HG03469 (cell line): Measurements from ENCODE around the gene ACACA.
"Not testable (repeated sequence)": the region's sequence is repeated elsewhere in the genome, so short reads cannot be mapped to it uniquely, and the experiment has no call there.

Source experiments
- ATAC-seq: cut with Tn5 transposase; IDR thresholded peaks from one replicate; pipeline ENCODE4 v1.9.1; 2021; ENCODE audit warnings: mild to moderate bottlenecking, moderate library complexity, moderate number of reproducible peaks; ENCODE audit not compliant: unreplicated experiment

ACACA gene

GRCh38 chr17:37188157-37188556, 218.5 kb downstream of the ACACA start:
- no peak for ATAC-seq

GRCh38 chr17:37187262-37187661, 219.4 kb downstream of the ACACA start:
- no peak for ATAC-seq

- ATAC-seq, result no peak
Measured at GRCh38 chr17:37182786-37183465, 223.7 kb downstream of the ACACA start.

GRCh38 chr17:37180376-37180775, 226.3 kb downstream of the ACACA start:
- ATAC-seq, result no peak

GRCh38 chr17:37179893-37180292, 226.7 kb downstream of the ACACA start:
- ATAC-seq, result no peak

GRCh38 chr17:37177254-37177870, 229.3 kb downstream of the ACACA start:
- no peak for ATAC-seq

DNA sequence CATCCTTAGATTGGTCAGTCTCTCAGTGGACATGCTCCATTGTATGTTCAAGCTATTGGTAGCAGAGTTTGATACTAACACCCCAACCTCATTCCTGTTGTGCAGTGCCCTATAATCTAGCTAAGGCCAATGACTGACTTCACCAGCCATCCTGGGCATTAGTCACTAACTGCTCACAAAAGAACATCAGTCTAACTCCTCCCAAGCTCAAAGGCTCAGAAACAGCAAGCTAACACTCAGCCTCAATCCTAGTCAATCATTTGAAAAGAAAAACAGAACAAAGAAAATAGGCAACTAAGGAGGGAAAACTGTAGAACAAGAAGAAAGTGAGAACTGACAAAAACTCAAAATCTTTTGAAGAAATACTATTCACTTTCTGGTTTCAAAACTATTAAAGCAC, 229.9 kb downstream of the ACACA start:
- no peak for ATAC-seq

DNA sequence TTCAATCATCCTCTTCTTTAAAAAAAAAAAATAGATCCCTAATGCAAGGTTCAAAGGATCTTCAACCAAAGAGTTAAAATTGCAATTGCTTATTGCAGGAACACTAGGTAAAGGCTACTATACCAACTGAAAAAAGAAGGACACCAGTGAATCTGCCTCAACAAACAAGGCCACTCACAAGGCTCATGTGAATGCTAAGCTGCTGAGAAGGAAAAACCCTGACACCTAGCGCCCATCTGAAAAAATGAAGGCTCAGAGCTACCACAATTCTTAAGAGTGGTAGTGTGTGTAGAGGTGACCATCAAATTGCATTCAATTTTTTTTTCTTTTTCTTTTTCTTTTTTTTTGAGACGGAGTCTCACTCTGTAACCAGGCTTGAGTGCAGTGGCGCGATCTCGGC, 232.4 kb downstream of the ACACA start:
- no peak for ATAC-seq

DNA sequence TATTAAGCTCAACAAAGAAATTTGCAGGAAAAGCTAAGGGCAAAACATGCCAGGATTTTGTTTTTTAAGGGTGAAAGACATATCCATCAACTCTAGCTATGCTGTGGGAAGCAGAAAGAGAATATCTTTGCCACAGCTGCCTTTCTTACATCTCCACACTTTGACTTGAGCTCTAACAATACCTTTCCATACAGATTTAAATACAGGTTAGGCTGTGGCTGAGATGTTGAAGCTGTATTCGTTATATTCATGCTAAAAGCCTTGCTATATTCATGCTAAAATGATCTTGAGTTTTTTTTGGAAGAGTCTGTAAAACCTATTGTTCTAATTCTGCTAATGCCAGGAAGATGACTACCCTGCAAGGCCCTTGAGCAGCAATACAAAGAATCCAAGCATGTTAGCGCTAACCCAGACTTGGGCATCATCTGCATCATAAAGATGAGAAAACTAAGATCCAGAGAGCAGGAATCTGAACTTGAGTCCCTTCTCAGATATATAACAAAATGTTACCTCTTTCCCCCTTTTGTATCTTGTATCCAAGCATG, 235.7 kb downstream of the ACACA start:
- no peak for ATAC-seq

DNA sequence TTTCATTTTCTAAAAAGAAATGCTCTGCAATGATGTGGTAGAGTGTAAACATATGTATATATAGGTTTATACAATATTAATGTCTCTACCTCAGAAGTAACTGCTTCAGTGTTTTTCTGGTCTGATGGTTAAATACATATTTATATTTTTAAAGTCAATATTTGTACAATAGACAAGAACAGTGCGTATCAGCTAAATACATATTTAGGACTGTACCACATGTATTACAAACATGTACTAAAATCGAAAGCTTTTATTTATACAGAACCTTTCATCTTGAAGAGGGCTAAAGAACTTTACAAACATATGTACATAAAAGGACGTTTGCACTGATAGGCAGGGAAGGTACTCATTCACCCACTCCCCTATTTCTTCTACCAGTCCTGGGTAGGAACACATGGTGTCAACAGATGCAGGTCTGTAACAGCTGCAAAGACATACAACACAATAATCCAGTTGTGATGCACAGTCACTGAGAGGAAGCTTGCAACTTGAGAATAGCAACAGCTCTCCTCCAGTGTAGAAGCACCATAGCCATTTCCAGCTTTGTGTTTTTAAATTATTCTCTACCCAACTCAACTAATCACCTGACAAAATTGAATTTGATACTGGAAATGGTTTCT, 237.8 kb downstream of the ACACA start:
- ATAC-seq, result no peak

GRCh38 chr17:37167756-37168155, 238.9 kb downstream of the ACACA start:
- no peak for ATAC-seq

DNA sequence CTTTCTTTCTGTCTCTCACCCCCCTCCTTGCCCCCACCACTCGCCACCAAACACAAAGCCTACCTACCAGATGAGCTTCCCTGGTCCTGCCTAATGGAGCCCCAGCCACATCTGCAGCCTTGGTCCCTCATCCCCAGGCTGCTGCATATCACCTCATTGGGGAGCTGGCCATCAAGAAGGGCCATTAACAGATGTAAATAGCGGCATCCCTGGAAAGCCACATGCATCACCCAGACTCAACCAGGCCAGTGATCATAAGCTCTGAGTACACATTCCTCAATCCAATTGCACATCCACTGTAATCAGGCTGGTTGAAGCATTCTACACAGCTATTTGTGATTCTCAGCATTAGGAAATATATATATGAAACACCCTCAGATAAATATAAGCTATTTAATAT, 242.6 kb downstream of the ACACA start:
- ATAC-seq, result no peak

DNA sequence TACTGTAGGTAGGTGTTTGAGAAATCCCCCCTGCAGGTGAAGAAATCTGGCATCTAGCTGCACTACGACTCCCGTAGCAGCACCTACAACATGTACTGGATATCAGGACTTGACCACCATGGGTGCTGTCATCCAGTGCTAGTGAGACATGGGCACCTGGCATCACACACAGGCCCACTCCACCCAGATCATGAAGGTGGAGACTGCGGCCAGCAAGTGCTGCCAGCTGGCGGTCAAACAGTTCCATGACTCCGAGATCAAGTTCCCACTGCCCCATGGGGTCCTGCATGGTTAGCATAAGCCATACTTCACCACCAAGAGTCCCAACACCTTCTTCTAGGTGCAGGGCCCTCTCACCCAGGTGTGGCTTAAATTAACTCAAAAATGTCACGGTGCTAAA, 243.8 kb downstream of the ACACA start:
- ATAC-seq, result no peak

DNA sequence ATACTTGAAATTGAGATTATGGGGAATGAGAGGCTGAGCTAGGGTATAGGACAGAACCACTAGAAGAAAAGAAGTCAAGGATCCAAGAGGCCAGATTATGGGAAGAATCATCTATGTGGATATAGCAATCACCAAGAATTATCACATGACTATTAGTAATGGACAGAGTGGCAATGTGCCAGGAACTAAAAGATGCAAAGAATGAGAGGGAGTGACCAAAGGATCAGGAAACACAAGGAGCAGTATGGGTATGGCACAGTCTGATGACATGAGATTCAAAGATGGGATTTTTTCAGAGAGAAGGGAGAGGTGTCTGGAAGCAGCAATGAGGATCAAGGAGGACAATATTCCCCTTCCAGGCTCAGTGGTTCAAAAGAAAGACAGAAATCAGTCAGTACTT, 245.7 kb downstream of the ACACA start:
- no peak for ATAC-seq

GRCh38 chr17:37158290-37158689, 248.3 kb downstream of the ACACA start:
- ATAC-seq, result no peak

GRCh38 chr17:37148156-37148555, 258.5 kb downstream of the ACACA start:
- ATAC-seq, result no peak

GRCh38 chr17:37147301-37147812, 259.3 kb downstream of the ACACA start:
- peak; percentile 56 for ATAC-seq

DNA sequence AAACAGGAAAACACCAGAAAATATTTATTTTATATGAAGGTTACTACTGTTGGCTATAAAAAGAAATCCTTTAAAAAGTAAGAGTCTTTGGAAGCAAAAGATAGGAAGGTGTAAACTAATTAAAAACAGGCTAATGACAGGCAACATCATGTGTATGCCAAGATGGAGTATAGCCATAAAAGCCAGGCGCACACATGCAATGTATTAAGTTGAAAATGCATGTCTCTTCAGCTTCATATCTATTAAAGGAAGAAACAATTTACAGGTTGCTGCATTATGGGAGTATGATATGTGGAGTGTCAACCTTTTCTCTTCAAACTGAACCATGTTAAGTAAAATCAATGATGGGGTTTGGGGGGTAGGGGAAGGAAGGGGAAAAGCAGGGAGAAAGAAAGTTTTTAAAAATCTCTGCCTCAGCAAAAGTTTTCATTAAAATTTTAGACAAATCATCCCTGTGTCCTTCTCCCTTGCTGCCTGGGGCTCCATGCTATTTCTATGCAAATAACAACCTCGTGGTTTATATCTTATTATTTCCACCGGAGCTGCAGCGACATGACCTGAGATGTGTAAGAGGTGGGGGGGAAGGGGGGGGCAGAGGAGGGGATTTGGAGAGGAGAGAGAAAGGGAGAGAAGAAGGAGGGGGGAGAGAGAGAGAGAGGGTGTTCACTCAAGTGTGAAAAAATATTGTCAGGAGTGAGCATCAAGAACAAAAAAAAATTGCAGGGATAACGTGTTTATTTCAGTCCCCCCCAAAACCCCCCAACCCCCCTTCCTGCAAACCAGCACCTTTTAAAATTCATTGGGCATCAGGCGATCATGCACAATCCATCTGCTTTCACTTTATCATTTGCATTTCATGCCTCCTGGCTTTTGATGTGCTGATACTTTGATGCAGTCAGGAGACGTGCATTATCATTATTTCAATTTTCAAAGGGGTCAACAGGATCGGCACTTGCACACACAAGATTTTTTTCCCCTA, 260.3 kb downstream of the ACACA start:
- ATAC-seq, result no peak

- ATAC-seq, result no peak
Measured at GRCh38 chr17:37144075-37144701, 262.4 kb downstream of the ACACA start.

DNA sequence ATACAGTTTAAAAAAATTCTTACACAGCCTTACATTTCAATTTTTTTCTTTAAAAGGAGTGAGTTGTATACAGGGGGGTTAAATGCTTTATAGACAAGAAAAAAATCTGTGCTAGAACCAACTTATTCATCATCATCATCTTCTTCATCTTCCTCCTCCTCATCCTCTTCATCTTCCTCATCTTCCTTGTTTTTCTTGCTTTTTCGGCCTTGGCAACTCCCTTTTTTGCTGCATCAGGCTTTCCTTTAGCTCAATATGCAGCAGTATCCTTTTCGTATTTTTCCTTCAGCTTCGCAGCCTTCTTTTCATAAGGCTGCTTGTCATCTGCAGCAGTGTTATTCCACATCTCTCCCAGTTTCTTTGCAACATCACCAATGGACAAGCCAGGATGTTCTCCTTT, 263.1 kb downstream of the ACACA start:
- not testable (repeated sequence) for ATAC-seq
